ENCODE data around the gene RAPGEF5.

RAPGEF5 gene

DNA sequence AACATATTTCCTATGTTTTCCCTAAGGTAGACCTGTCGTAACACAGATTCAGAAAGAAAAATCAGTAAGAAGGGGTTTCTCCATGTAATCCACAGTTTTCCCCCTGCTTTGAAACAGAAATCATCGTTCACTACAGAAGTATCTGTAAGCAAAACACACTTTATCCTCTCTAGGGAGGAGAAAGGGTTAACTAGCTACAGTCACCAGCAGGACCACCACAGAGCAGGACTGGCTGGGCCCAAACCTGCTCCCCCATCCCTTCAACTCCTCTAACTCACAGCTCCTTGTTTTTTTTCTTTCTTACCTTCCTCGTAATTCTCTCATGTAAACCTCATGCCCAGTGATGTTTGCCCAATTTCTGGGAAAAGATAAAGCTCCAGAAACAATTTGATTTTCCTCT, 167.7 kb downstream of the RAPGEF5 start:
- DNase-seq (ENCODE audit: low read depth in 2 of 2): no peak

GRCh38 chr7:22187691-22188348, 169.1 kb downstream of the RAPGEF5 start:
- no peak for DNase-seq (ENCODE audit: low read depth in 2 of 2)

GRCh38 chr7:22185559-22185958, 171.4 kb downstream of the RAPGEF5 start:
- no peak for DNase-seq (ENCODE audit: low read depth in 2 of 2)

- DNase-seq (ENCODE audit: low read depth in 2 of 2): no peak
Measured at GRCh38 chr7:22184549-22185199, 172.3 kb downstream of the RAPGEF5 start.

- no peak for DNase-seq (ENCODE audit: low read depth in 2 of 2)
Measured at GRCh38 chr7:22183522-22184280, 173.3 kb downstream of the RAPGEF5 start.

DNA sequence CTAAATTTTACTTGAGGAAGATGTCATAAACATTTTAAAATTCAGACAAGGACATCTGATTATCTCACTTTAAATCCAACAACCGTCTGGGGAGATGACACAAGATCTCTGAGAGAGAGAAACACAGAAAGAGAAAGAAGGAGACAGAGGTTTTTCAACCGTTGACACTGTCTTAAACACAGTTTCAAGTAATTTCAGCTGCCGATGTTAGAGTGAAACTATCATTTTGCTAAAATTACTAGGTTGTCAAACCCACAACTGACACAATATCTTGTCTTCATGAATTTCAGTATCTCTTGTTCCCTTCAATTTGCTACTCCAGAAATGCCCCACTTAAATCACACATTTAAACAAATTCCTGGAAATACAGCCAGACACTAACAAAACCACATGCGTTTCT, 174.8 kb downstream of the RAPGEF5 start:
- DNase-seq (ENCODE audit: low read depth in 2 of 2): no peak

- DNase-seq (ENCODE audit: low read depth in 2 of 2): no peak
Measured at GRCh38 chr7:22181663-22182062, 175.3 kb downstream of the RAPGEF5 start.

- no peak for DNase-seq (ENCODE audit: low read depth in 2 of 2)
Measured at GRCh38 chr7:22179442-22179879, 177.5 kb downstream of the RAPGEF5 start.

- no peak for DNase-seq (ENCODE audit: low read depth in 2 of 2)
Measured at GRCh38 chr7:22178735-22179134, 178.2 kb downstream of the RAPGEF5 start.

GRCh38 chr7:22176791-22177412, 180.1 kb downstream of the RAPGEF5 start:
- no peak for DNase-seq (ENCODE audit: low read depth in 2 of 2)

DNA sequence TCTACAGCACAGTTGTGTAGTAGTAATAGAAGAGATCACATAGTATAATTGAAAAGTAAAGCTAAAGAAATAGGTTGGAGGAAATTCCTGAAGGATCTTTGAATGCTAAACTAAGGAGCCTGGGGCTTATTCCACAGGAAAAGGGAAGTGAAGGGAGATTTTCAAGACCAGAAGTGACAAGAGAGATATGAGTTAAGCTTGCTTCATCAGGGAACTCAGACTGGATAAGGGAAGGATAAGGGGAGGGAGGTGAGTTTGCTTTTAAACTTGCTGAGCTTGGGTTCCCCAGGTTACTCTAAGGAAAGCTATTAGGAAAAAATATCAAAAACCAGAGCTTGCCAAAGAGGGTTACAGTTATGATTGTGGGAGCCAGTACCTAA, 182.4 kb downstream of the RAPGEF5 start:
- no peak for DNase-seq (ENCODE audit: low read depth in 2 of 2)

GRCh38 chr7:22173685-22174573, 183.0 kb downstream of the RAPGEF5 start:
- DNase-seq (ENCODE audit: low read depth in 2 of 2): peak in 1 of 2 donors; percentile 6

DNA sequence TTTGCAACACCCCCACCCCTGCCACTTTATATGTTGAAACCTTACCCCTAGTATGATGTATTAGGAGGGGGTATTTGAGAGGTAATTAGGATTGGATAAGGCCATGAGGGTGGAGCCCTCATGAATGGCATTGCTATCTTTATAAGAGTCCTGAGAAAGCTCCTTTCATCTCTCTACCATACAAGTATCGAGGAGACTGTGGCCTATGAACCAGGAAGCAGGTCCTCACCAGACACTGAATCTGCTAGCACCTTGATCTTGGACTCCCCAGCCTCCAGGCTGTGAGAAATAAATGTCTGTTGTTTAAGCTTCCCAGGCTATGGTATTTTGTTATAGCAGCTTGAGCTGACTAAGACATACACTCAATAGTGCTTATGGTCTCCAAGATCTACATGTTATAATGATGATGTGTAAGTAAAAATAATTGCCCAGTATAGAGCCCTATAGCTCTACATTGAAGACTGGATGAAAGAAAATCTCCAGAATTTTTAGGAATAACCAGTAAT, 188.8 kb downstream of the RAPGEF5 start:
- DNase-seq (ENCODE audit: low read depth in 2 of 2): no peak

- no peak for DNase-seq (ENCODE audit: low read depth in 2 of 2)
Measured at GRCh38 chr7:22167482-22167881, 189.5 kb downstream of the RAPGEF5 start.

- no peak for DNase-seq (ENCODE audit: low read depth in 2 of 2)
Measured at GRCh38 chr7:22166928-22167327, 190.0 kb downstream of the RAPGEF5 start.

GRCh38 chr7:22159341-22159740, 197.6 kb downstream of the RAPGEF5 start:
- DNase-seq (ENCODE audit: low read depth in 2 of 2): no peak

GRCh38 chr7:22157552-22157951, 199.4 kb downstream of the RAPGEF5 start:
- DNase-seq (ENCODE audit: low read depth in 2 of 2): no peak

DNA sequence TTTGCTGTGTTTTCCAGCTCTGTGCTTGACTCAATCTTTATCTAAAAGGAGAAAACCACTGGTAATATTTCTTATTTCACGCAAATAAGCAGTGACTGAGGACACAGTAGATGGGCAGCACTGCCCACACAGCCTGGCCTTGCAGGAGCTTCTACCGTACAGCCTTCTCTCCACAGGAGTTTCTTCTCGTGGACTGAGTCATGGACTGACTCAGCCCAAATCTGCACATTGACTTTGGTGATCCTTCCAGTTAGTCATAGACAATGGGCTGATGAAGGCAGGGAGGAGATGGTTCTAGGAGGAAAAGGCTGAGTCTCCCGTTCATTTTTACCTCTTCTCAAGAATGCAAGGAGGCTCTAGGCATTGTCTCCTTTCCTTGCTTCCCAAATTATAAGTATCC, 200.7 kb downstream of the RAPGEF5 start:
- no peak for DNase-seq (ENCODE audit: low read depth in 2 of 2)

GRCh38 chr7:22154143-22154529, 202.8 kb downstream of the RAPGEF5 start:
- DNase-seq (ENCODE audit: low read depth in 2 of 2): no peak

DNA sequence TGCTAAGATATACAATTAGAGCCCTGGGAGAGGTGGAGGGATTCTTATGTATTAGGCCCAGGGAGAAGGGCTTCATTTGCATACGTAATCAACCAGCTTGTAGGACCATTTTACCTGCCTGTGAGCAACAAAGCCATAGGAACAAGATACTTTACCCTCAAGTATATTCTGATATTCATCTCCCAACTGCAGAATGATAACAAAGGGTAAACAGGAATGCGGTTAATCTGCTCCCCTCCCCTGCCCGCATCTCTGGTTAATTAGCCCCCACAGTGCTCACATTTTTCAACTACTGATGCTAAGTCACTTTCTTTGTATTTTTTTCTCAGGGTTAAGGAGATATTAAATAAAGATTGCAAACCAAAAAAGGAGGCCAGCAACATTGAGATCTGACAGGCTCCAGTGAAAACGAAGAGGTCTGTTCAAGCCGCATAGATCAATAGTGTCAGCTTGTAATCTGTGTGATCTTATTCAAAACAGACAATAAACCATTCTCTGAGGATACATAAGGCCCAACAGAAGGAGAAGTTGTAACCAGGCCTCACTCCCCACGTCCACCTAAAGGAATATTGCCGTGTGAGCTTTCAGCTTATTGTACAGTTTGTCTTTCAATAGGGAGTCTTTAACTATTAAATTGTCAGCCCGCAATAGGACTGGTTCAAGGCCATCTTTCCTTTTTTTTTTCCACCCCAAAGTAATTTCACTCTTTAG, 203.4 kb downstream of the RAPGEF5 start:
- DNase-seq (ENCODE audit: low read depth in 2 of 2): no peak

GRCh38 chr7:22152690-22153089, 204.3 kb downstream of the RAPGEF5 start:
- no peak for DNase-seq (ENCODE audit: low read depth in 2 of 2)
